ENCODE measurements around the gene TMEM39A.

DNA sequence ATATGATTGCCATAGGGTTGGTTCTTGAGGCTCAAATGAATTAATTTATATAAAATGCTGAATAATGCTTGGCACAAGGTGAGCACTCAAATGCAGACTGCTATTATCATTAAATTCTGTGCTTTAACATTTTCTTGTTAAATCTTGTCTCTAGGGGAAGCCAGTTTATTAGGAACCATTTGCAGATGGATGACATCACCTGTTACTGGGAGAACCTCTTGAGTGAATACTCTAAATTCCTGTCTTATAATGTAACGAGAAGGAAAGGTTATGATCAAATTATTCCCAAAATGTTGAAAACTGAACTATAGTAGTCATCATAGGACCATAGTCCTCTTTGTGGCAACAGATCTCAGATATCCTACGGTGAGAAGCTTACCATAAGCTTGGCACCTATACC is 28.7 kb upstream of the TMEM39A start:
- TF ChIP-seq, protein P1, sequence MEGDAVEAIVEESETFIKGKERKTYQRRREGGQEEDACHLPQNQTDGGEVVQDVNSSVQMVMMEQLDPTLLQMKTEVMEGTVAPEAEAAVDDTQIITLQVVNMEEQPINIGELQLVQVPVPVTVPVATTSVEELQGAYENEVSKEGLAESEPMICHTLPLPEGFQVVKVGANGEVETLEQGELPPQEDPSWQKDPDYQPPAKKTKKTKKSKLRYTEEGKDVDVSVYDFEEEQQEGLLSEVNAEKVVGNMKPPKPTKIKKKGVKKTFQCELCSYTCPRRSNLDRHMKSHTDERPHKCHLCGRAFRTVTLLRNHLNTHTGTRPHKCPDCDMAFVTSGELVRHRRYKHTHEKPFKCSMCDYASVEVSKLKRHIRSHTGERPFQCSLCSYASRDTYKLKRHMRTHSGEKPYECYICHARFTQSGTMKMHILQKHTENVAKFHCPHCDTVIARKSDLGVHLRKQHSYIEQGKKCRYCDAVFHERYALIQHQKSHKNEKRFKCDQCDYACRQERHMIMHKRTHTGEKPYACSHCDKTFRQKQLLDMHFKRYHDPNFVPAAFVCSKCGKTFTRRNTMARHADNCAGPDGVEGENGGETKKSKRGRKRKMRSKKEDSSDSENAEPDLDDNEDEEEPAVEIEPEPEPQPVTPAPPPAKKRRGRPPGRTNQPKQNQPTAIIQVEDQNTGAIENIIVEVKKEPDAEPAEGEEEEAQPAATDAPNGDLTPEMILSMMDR (conservative IDR thresholded peaks at IDR 0.05 in 1 of 2, IDR thresholded peaks at IDR 0.05 in 1 of 2; ENCODE audit: low read depth in 1 of 2, low read length in 2 of 2): no peak
- TF ChIP-seq EZH2 (IDR thresholded peaks at IDR 0.05; ENCODE audit: low read length, missing control alignments): no peak
